Measurements from ENCODE around the gene CLSTN2. TPM values are rescaled to one million over a fixed set of nuclear protein-coding genes. Genes with fewer than 3 reads are reported as not detected.

The CLSTN2 gene
- total RNA-seq, 1 donor from 2014 or later = 143 TPM

GRCh38 chr3:140391061-140391460, 456.1 kb downstream of the CLSTN2 start:
- H3K4me3 Mint-ChIP-seq (ENCODE audit: unreplicated experiment) = no peak overlapping the region
- peaks cover 3% of the 10 kb centered on the region for H3K9me3 Mint-ChIP-seq (ENCODE audit: unreplicated experiment)
- H3K4me1 Mint-ChIP-seq (ENCODE audit: unreplicated experiment) = peaks cover 23% of the 10 kb centered on the region
- no peak for TF ChIP-seq CTCF (IDR thresholded peaks at IDR 0.05)
- no peak for DNase-seq (ENCODE audit: extremely low spot score, unreplicated experiment)
- peak overlapping the region; percentile 57 for H3K27ac Mint-ChIP-seq (ENCODE audit: unreplicated experiment)
- no peaks in the 10 kb centered on the region for H3K36me3 Mint-ChIP-seq (ENCODE audit: unreplicated experiment)
- no peaks in the 10 kb centered on the region for H3K27me3 Mint-ChIP-seq (ENCODE audit: unreplicated experiment)

- Mint-ChIP-seq H3K27me3 (ENCODE audit: unreplicated experiment) (no peaks in the 10 kb centered on the region), H3K4me1 (ENCODE audit: unreplicated experiment) (peaks cover 30% of the 10 kb centered on the region), H3K9me3 (ENCODE audit: unreplicated experiment) (peaks cover 3% of the 10 kb centered on the region), H3K27ac (ENCODE audit: unreplicated experiment) (no peak overlapping the region), H3K4me3 (ENCODE audit: unreplicated experiment) (no peak overlapping the region), H3K36me3 (ENCODE audit: unreplicated experiment) (no peaks in the 10 kb centered on the region)
- no peak for TF ChIP-seq CTCF (IDR thresholded peaks at IDR 0.05)
- no peak for DNase-seq (ENCODE audit: extremely low spot score, unreplicated experiment)
Observed at GRCh38 chr3:140394488-140395133, 459.6 kb downstream of the CLSTN2 start.

DNA sequence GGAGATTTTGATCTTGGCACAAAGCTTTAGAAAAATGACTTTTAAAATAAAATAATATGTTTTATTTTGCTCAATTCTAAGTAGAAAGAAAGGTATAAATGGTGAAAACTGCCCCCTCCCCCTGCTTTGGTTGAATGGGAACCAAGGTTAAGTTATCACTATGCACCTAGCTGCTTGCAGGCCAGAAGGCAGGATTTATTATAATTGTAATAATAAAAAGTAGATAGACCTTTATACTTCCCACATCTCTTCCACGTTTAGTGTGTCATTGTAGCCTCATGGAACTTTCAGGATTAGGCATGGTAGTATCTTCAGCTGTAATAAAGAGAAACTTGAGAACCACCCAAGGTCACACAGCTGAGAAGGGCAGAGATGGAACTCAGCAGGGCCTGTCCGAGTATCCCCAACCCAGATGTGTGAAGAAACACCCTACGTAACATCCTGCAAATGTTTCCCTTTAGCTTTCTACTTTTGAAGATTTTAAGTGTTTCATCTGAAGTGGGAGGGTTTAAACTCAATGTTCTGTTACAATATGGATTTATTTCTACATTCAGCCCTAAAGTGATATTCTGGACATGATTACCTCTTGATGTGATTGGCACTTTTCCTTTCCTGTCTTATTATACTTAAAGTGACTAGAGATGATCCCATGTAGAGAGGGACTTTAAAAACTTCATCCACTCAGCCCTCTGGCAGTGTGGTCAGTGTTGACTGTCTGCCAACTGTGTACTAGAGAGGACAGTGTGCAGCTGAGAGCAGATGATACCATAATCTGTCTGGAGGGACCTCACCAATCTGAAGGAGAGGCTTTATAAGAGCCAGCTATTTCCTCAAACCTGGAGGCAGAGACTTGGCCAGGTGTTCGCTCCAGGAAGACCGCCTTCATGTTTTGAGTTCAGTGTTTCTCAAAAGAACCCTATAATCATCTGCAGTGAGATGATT, 460.4 kb downstream of the CLSTN2 start:
- no peaks in the 10 kb centered on the region for H3K36me3 Mint-ChIP-seq (ENCODE audit: unreplicated experiment)
- peak overlapping the region; percentile 77 for H3K27ac Mint-ChIP-seq (ENCODE audit: unreplicated experiment)
- no peak for DNase-seq (ENCODE audit: extremely low spot score, unreplicated experiment)
- H3K4me1 Mint-ChIP-seq (ENCODE audit: unreplicated experiment) = peaks cover 30% of the 10 kb centered on the region
- H3K27me3 Mint-ChIP-seq (ENCODE audit: unreplicated experiment) = no peaks in the 10 kb centered on the region
- no peak overlapping the region for H3K4me3 Mint-ChIP-seq (ENCODE audit: unreplicated experiment)
- TF ChIP-seq CTCF (IDR thresholded peaks at IDR 0.05) = no peak
- H3K9me3 Mint-ChIP-seq (ENCODE audit: unreplicated experiment) = peaks cover 3% of the 10 kb centered on the region

- Mint-ChIP-seq H3K4me3 (ENCODE audit: unreplicated experiment) (no peak overlapping the region), H3K27me3 (ENCODE audit: unreplicated experiment) (no peaks in the 10 kb centered on the region), H3K36me3 (ENCODE audit: unreplicated experiment) (no peaks in the 10 kb centered on the region), H3K27ac (ENCODE audit: unreplicated experiment) (no peak overlapping the region), H3K4me1 (ENCODE audit: unreplicated experiment) (peaks cover 24% of the 10 kb centered on the region), H3K9me3 (ENCODE audit: unreplicated experiment) (no peaks in the 10 kb centered on the region)
- no peak for DNase-seq (ENCODE audit: extremely low spot score, unreplicated experiment)
- TF ChIP-seq CTCF (IDR thresholded peaks at IDR 0.05) = no peak
Observed at GRCh38 chr3:140396110-140396509, 461.1 kb downstream of the CLSTN2 start.

GRCh38 chr3:140397847-140398246, 462.9 kb downstream of the CLSTN2 start:
- H3K27ac Mint-ChIP-seq (ENCODE audit: unreplicated experiment) = no peak overlapping the region
- H3K4me3 Mint-ChIP-seq (ENCODE audit: unreplicated experiment) = no peak overlapping the region
- peaks cover 24% of the 10 kb centered on the region for H3K4me1 Mint-ChIP-seq (ENCODE audit: unreplicated experiment)
- H3K27me3 Mint-ChIP-seq (ENCODE audit: unreplicated experiment) = no peaks in the 10 kb centered on the region
- DNase-seq (ENCODE audit: extremely low spot score, unreplicated experiment) = no peak
- H3K36me3 Mint-ChIP-seq (ENCODE audit: unreplicated experiment) = no peaks in the 10 kb centered on the region
- TF ChIP-seq CTCF (IDR thresholded peaks at IDR 0.05) = no peak
- H3K9me3 Mint-ChIP-seq (ENCODE audit: unreplicated experiment) = no peaks in the 10 kb centered on the region

All from osteocyte (in vitro differentiated cells).